D721Med (cell line): ENCODE results near the gene TNRC6C.
"Not testable (repeated sequence)": the region's sequence is repeated elsewhere in the genome, so short reads cannot be mapped to it uniquely, and the experiment has no call there.

ENCODE experiments used
- DNase-seq: peaks from one replicate; pipeline ENCODE4 v3.0.0; 2011; ENCODE audit warnings: low spot score; ENCODE audit not compliant: insufficient read length
- FAIRE-seq: peaks from 2 replicates; lab custom pipeline; 2011; peaks lifted over from hg19 to GRCh38; lab: Jason Lieb, UNC
- CTCF ChIP-seq: IDR thresholded peaks from 2 replicates; pipeline ENCODE4 v1.5.1; 2012; ENCODE audit warnings: mild to moderate bottlenecking, control low read depth; ENCODE audit not compliant: insufficient read depth; ENCODE audit errors: missing control alignments

Gene TNRC6C

GRCh38 chr17:78113804-78114785 lies 155.6 kb downstream of the TNRC6C start:
- FAIRE-seq = no peak
- DNase-seq = no peak

GRCh38 chr17:78114831-78115723 lies 156.6 kb downstream of the TNRC6C start:
- no peak for TF ChIP-seq CTCF
- no peak for DNase-seq
- FAIRE-seq = no peak

More at GRCh38 chr17:78113804-78114785, 155.6 kb downstream of the TNRC6C start:
- no peak for TF ChIP-seq CTCF

- not testable (repeated sequence) for FAIRE-seq, DNase-seq
Observed at GRCh38 chr17:78115803-78116202, 157.3 kb downstream of the TNRC6C start.

GRCh38 chr17:78116411-78116810 lies 157.9 kb downstream of the TNRC6C start:
- FAIRE-seq (no peak), DNase-seq (no peak)
- TF ChIP-seq CTCF = no peak

- DNase-seq (no peak), FAIRE-seq (no peak)
- peak; percentile 59 for TF ChIP-seq CTCF
Observed at GRCh38 chr17:78117027-78117981, 158.8 kb downstream of the TNRC6C start.

GRCh38 chr17:78118801-78119241 lies 160.3 kb downstream of the TNRC6C start:
- no peak for FAIRE-seq
- no peak for DNase-seq
- no peak for TF ChIP-seq CTCF

GRCh38 chr17:78120537-78120936 lies 162.0 kb downstream of the TNRC6C start:
- no peak for TF ChIP-seq CTCF
- DNase-seq (no peak), FAIRE-seq (no peak)
